ENCODE results near the gene CYP26B1. TPM values are rescaled to one million over a fixed set of nuclear protein-coding genes. Genes with fewer than 3 reads are reported as not detected.

CYP26B1 gene
- total RNA-seq, 2 donors from 2014 or later, result 1.0 to 1.9 TPM

GRCh38 chr2:72139874-72140620 lies 7.6 kb downstream of the CYP26B1 start:
- H3K9me3 ChIP-seq, result no peaks in the 10 kb centered on the region
- H3K4me3 ChIP-seq, result no peak overlapping the region
- H3K27ac ChIP-seq, result no peak overlapping the region
- DNase-seq, result peak; percentile 15
- TF ChIP-seq CTCF (IDR thresholded peaks at IDR 0.05), result no peak
- peaks cover 20% of the 10 kb centered on the region for H3K27me3 ChIP-seq
- no peaks in the 10 kb centered on the region for H3K4me1 ChIP-seq
- intact Hi-C loops (cut with DNase I), result loop anchor here (5.0 kb wide), 1 partner anchor 593 kb away; no protein-coding TSS in a partner anchor
- H3K9ac ChIP-seq (ENCODE audit: low read depth in 2 of 2, low read length in 2 of 2), result no peak overlapping the region
- H3K36me3 ChIP-seq, result no peaks in the 10 kb centered on the region

- Histone ChIP-seq H3K36me3 (no peaks in the 10 kb centered on the region), H3K4me1 (no peaks in the 10 kb centered on the region), H3K27me3 (peaks cover 14% of the 10 kb centered on the region), H3K4me3 (no peak overlapping the region), H3K9ac (ENCODE audit: low read depth in 2 of 2, low read length in 2 of 2) (no peak overlapping the region), H3K27ac (no peak overlapping the region), H3K9me3 (no peaks in the 10 kb centered on the region)
- intact Hi-C loops (cut with DNase I), result loop anchor here (5.0 kb wide), 1 partner anchor 592 kb away; no protein-coding TSS in a partner anchor
- TF ChIP-seq CTCF (IDR thresholded peaks at IDR 0.05), result no peak
- DNase-seq, result peak; percentile 15
Measured at GRCh38 chr2:72139471-72139873, 8.2 kb downstream of the CYP26B1 start.

- no peak for TF ChIP-seq CTCF (IDR thresholded peaks at IDR 0.05)
- Histone ChIP-seq H3K4me1 (no peaks in the 10 kb centered on the region), H3K4me3 (no peak overlapping the region), H3K9me3 (no peaks in the 10 kb centered on the region), H3K27ac (no peak overlapping the region), H3K36me3 (no peaks in the 10 kb centered on the region), H3K27me3 (peaks cover 9% of the 10 kb centered on the region), H3K9ac (ENCODE audit: low read depth in 2 of 2, low read length in 2 of 2) (peak overlapping the region in 1 of 2 donors; percentile 15)
- intact Hi-C loops (cut with DNase I), result loop anchor here (5.0 kb wide), 1 partner anchor 592 kb away; no protein-coding TSS in a partner anchor
- DNase-seq, result no peak
Measured at GRCh38 chr2:72138921-72139381, 8.7 kb downstream of the CYP26B1 start.

GRCh38 chr2:72138011-72138881 lies 9.4 kb downstream of the CYP26B1 start:
- Histone ChIP-seq H3K36me3 (no peaks in the 10 kb centered on the region), H3K9me3 (no peaks in the 10 kb centered on the region), H3K4me3 (no peak overlapping the region), H3K27ac (no peak overlapping the region), H3K27me3 (peaks cover 2% of the 10 kb centered on the region), H3K9ac (ENCODE audit: low read depth in 2 of 2, low read length in 2 of 2) (peak overlapping the region in 1 of 2 donors; percentile 15), H3K4me1 (no peaks in the 10 kb centered on the region)
- intact Hi-C loops (cut with DNase I), result loop anchor here (5.0 kb wide), 1 partner anchor 591 kb away; no protein-coding TSS in a partner anchor
- peak; percentile 61 for DNase-seq
- no peak for TF ChIP-seq CTCF (IDR thresholded peaks at IDR 0.05)

GRCh38 chr2:72137498-72138010 lies 10.1 kb downstream of the CYP26B1 start:
- peak; percentile 82 for DNase-seq
- Histone ChIP-seq H3K27ac (no peak overlapping the region), H3K36me3 (no peaks in the 10 kb centered on the region), H3K4me1 (no peaks in the 10 kb centered on the region), H3K27me3 (no peaks in the 10 kb centered on the region), H3K9ac (ENCODE audit: low read depth in 2 of 2, low read length in 2 of 2) (no peak overlapping the region), H3K4me3 (no peak overlapping the region), H3K9me3 (no peaks in the 10 kb centered on the region)
- intact Hi-C loops (cut with DNase I), result loop anchor here (5.0 kb wide), 1 partner anchor 590 kb away; no protein-coding TSS in a partner anchor
- TF ChIP-seq CTCF (IDR thresholded peaks at IDR 0.05), result peak; percentile 92
